IMR-90 (cell line): Measurements from ENCODE around the gene POFUT1. TPM values are rescaled to one million over a fixed set of nuclear protein-coding genes. Genes with fewer than 3 reads are reported as not detected.

Experiments
- ATAC-seq: fragments of 200-7000 bp; cut with Tn5 transposase; 2 replicates; pipeline ENCODE4 v1.9.1; 2020; ENCODE audit warnings: low read depth, mild to moderate bottlenecking, moderate library complexity
- BruUV-seq: library from RNA; stranded (reverse); fragments of 400-500 nt; replicated peaks from 2 replicates; lab custom pipeline; 2021; lab: Mats Ljungman, UMichigan
- CTCF ChIA-PET: fragments of 300-600 bp; formaldehyde crosslinking; extraction: SDS; loops from one replicate; lab custom pipeline; 2021; ENCODE audit warnings: antibody characterized with exemption; lab: Yijun Ruan, JAX
- POLR2A ChIA-PET: fragments of 300-600 bp; sonication (Branson Sonifier 250); formaldehyde crosslinking; loops from one replicate; lab custom pipeline; 2022; ENCODE audit warnings: antibody characterized with exemption; ENCODE audit not compliant: unreplicated experiment; lab: Charles Lee
- DNase-seq: peaks from one replicate; pipeline ENCODE4 v3.0.0; 2013
- H2AFZ ChIP-seq: replicated peaks from 2 replicates; pipeline ENCODE3; 2013; ENCODE audit warnings: low read length, mild to moderate bottlenecking; ENCODE audit not compliant: poor library complexity
- H2AK5ac ChIP-seq: 2 replicates; pipeline ENCODE4 v1.6.1; 2013; ENCODE audit warnings: low read depth, low read length, inconsistent platforms
- H2AK9ac ChIP-seq: replicated peaks from 2 replicates; pipeline ENCODE3; 2013; ENCODE audit warnings: mild to moderate bottlenecking, low read depth, low read length, moderate library complexity; ENCODE audit not compliant: poor library complexity
- H2BK120ac ChIP-seq: 2 replicates; pipeline ENCODE4 v1.6.1; 2013; ENCODE audit warnings: low read depth, low read length, inconsistent platforms
- H2BK15ac ChIP-seq: 3 replicates; pipeline ENCODE4 v1.6.1; 2013; ENCODE audit warnings: low read depth, low read length, inconsistent platforms
- H2BK20ac ChIP-seq: 2 replicates; pipeline ENCODE4 v1.6.1; 2013; ENCODE audit warnings: low read depth, mild to moderate bottlenecking, inconsistent platforms, low read length, moderate library complexity
- H2BK5ac ChIP-seq: 2 replicates; pipeline ENCODE4 v1.6.1; 2013; ENCODE audit warnings: mild to moderate bottlenecking, low read depth, low read length, inconsistent platforms; ENCODE audit not compliant: poor library complexity, severe bottlenecking
- H3K14ac ChIP-seq: replicated peaks from 2 replicates; pipeline ENCODE4 v1.6.1; 2013; ENCODE audit warnings: low read depth, low read length, inconsistent platforms
- H3K18ac ChIP-seq: 2 replicates; pipeline ENCODE4 v1.6.1; 2013; ENCODE audit warnings: low read depth, low read length, control low read depth
- H3K23ac ChIP-seq: 2 replicates; pipeline ENCODE4 v1.6.1; 2013; ENCODE audit warnings: low read depth, low read length, inconsistent platforms
- H3K27ac ChIP-seq: 2 replicates; pipeline ENCODE4 v1.5.1; 2013; ENCODE audit warnings: mild to moderate bottlenecking, control low read depth, low read length; ENCODE audit not compliant: insufficient read depth
- H3K27me3 ChIP-seq: 2 replicates; pipeline ENCODE4 v1.6.1; 2013; ENCODE audit warnings: low read length; ENCODE audit not compliant: control insufficient read depth, insufficient read depth
- H3K36me3 ChIP-seq: 2 replicates; pipeline ENCODE4 v1.6.1; 2013; ENCODE audit warnings: low read length, mixed read lengths; ENCODE audit not compliant: control insufficient read depth, insufficient read depth
- H3K4ac ChIP-seq: 2 replicates; pipeline ENCODE4 v1.6.1; 2013; ENCODE audit warnings: low read depth, low read length, inconsistent platforms
- H3K4me1 ChIP-seq: 2 replicates; pipeline ENCODE4 v1.6.1; 2013; ENCODE audit warnings: low read length, mixed read lengths; ENCODE audit not compliant: control insufficient read depth, insufficient read depth
- H3K4me2 ChIP-seq: 2 replicates; pipeline ENCODE4 v1.6.1; 2013; ENCODE audit warnings: low read depth, mild to moderate bottlenecking, control low read depth, low read length, moderate library complexity
- H3K4me3 ChIP-seq: 2 replicates; pipeline ENCODE4 v1.5.1; 2013; ENCODE audit warnings: low read depth, mild to moderate bottlenecking, control low read depth, low read length, moderate library complexity; ENCODE audit not compliant: insufficient read depth
- H3K56ac ChIP-seq: 2 replicates; pipeline ENCODE4 v1.6.1; 2013; ENCODE audit warnings: low read length, inconsistent platforms; ENCODE audit not compliant: insufficient read depth; ENCODE audit errors: extremely low read depth
- H3K79me1 ChIP-seq, 2 experiments: 2 replicates each; pipeline ENCODE4 v1.6.1; 2013; ENCODE audit warnings: low read length in 2 of 2, inconsistent platforms in 1 of 2, low read depth in 1 of 2
- H3K9ac ChIP-seq: 2 replicates; pipeline ENCODE4 v1.6.1; 2013; ENCODE audit warnings: low read depth, low read length, control low read depth
- H3K9me1 ChIP-seq: 2 replicates; pipeline ENCODE4 v1.6.1; 2013; ENCODE audit warnings: low read length, inconsistent platforms; ENCODE audit not compliant: insufficient read depth
- H3K9me3 ChIP-seq: 2 replicates; pipeline ENCODE4 v1.6.1; 2013; ENCODE audit warnings: low read length; ENCODE audit not compliant: control insufficient read depth, insufficient read depth
- H4K20me1 ChIP-seq: 2 replicates; pipeline ENCODE4 v1.6.1; 2013; ENCODE audit warnings: low read length, inconsistent platforms; ENCODE audit not compliant: insufficient read depth
- H4K5ac ChIP-seq: 2 replicates; pipeline ENCODE4 v1.6.1; 2013; ENCODE audit warnings: mild to moderate bottlenecking, low read depth, low read length, control low read depth
- H4K8ac ChIP-seq, 2 experiments: 2 replicates each; pipeline ENCODE4 v1.6.1; 2013; ENCODE audit warnings: low read depth in 2 of 2, low read length in 2 of 2, control low read depth in 1 of 2, inconsistent platforms in 1 of 2
- H4K91ac ChIP-seq: 2 replicates; pipeline ENCODE4 v1.6.1; 2013; ENCODE audit warnings: low read depth, low read length, inconsistent platforms; ENCODE audit not compliant: insufficient read depth
- BHLHE40 ChIP-seq: fragments of 150-350 bp; IDR thresholded peaks from 2 replicates; pipeline ENCODE4 v1.6.1; 2016; ENCODE audit warnings: mild to moderate bottlenecking, low read depth, low read length
- CEBPB ChIP-seq: IDR thresholded peaks from 2 replicates; pipeline ENCODE4 v1.6.1; 2012; ENCODE audit warnings: low read depth, low read length, improper control_type of control experiment
- CHD1 ChIP-seq: IDR thresholded peaks from 2 replicates; pipeline ENCODE4 v1.6.1; 2012; ENCODE audit warnings: low read depth, low read length, improper control_type of control experiment
- CTCF ChIP-seq: conservative IDR thresholded peaks from 2 replicates; pipeline ENCODE4 v1.5.1; 2012; ENCODE audit warnings: mild to moderate bottlenecking, low read depth, low read length, improper control_type of control experiment
- MAZ ChIP-seq: IDR thresholded peaks from 2 replicates; pipeline ENCODE4 v1.6.1; 2012; ENCODE audit warnings: low read depth, mild to moderate bottlenecking, low read length, improper control_type of control experiment, moderate library complexity, borderline replicate concordance
- RFX5 ChIP-seq: IDR thresholded peaks from 2 replicates; pipeline ENCODE4 v1.8.0; 2012; ENCODE audit warnings: low read depth, mild to moderate bottlenecking, low read length, moderate library complexity
- SMC3 ChIP-seq: fragments of 150-350 bp; IDR thresholded peaks from 2 replicates; pipeline ENCODE4 v1.6.1; 2016; ENCODE audit warnings: low read depth, mild to moderate bottlenecking, antibody characterized with exemption, low read length, moderate library complexity
- WGBS, 2 experiments: methylation state at CpG; one replicate each; pipeline versions ENCODE4 v1.1.5 to v1.1.7; 2013; ENCODE audit warnings: missing lambda C conversion rate in 2 of 2; ENCODE audit not compliant: insufficient read length in 1 of 2; ENCODE audit errors: extremely low coverage in 2 of 2; 5-methylcytosine and 5-hydroxymethylcytosine counted together
- dilution Hi-C: fragments of 300-500 bp; cut with HindIII; formaldehyde crosslinking; loops from one replicate; pipeline ENCODE4 v1.14.3; 2018; ENCODE audit warnings: low sequenced_read_pairs; ENCODE audit not compliant: unreplicated experiment
- in situ Hi-C: fragments of 300-500 bp; cut with MboI; formaldehyde crosslinking; loops from 3 replicates; pipeline ENCODE4 v1.14.3; 2019; ENCODE audit warnings: low sequenced_read_pairs, inconsistent platforms, mixed read lengths
- intact Hi-C: fragments of 100-400 bp; cut with micrococcal nuclease; formaldehyde crosslinking; loops from 2 replicates; pipeline ENCODE4 v1.10.0; 2022
- polyA plus RNA-seq, 3 experiments: library from polyadenylated mRNA; depleted of rRNA; stranded (reverse); fragments of >200 nt; gene quantifications; 2 replicates each; pipeline ENCODE4 v1.2.3, GENCODE V29; 2012; ENCODE audit warnings: low replicate concordance in 1 of 3
- total RNA-seq: library from RNA; depleted of rRNA; stranded (reverse); fragments of >200 nt; gene quantifications from 2 replicates; pipeline ENCODE4 v1.2.3, GENCODE V29; 2012
- TF ChIP-seq, protein P1 (sequence below): fragments of 150-350 bp; IDR thresholded peaks from 2 replicates; pipeline ENCODE4 v1.6.1; 2017; ENCODE audit warnings: mild to moderate bottlenecking, antibody characterized with exemption, low read length, low read depth

The POFUT1 gene
- total and polyA plus RNA-seq, 2 of the 4 experiments (the other 2 are of a cell fraction), result 25.5 to 41.1 TPM

- Histone ChIP-seq H3K56ac (no peak overlapping the region), H3K4ac (no peak overlapping the region), H4K8ac (no peak overlapping the region), H2BK20ac (no peak overlapping the region), H3K4me1 (peaks cover 7% of the 10 kb centered on the region; the same call in 1 of the 2 replicates), H4K5ac (no peak overlapping the region), H2AFZ (no peak overlapping the region), H2BK5ac (no peak overlapping the region), H3K36me3 (peaks cover 52% of the 10 kb centered on the region), H3K14ac (no peak overlapping the region), H2BK15ac (no peak overlapping the region), H3K9me1 (peaks cover 6% of the 10 kb centered on the region; the same call in 1 of the 2 replicates), H3K4me3 (no peak overlapping the region), H3K4me2 (no peak overlapping the region), H2AK9ac (no peak overlapping the region), H2BK120ac (no peak overlapping the region), H3K18ac (no peak overlapping the region), H3K9me3 (no peaks in the 10 kb centered on the region), H2AK5ac (no peak overlapping the region), H4K91ac (no peak overlapping the region), H3K79me1 (0 out of 4 replicates have a peak, but pooled peaks cover 0 to 4% of the 10 kb centered on the region in 2 experiments), H3K23ac (no peak overlapping the region), H3K27ac (no peak overlapping the region), H3K9ac (no peak overlapping the region), H4K20me1 (no peaks in the 10 kb centered on the region), H3K27me3 (no peaks in the 10 kb centered on the region)
- ATAC-seq, result no peak
- intact Hi-C loops, result no loop called here
- BruUV-seq, result no TSS peak
- whole genome bisulfite sequencing, 2 experiments, result 71% methylated on average over 11 of the region's 21 CpGs; no CpG with 5 or more reads in 1 of the 2 experiments
- in situ Hi-C loops, result no loop called here
- dilution Hi-C loops, result no loop called here
- DNase-seq, result peak; percentile 10
- ChIA-PET CTCF (no interaction called here), POLR2A (no interaction called here)
- no peak for TF ChIP-seq CTCF
- TF ChIP-seq SMC3, result no peak
- TF ChIP-seq MAZ, result no peak
- TF ChIP-seq, protein P1, sequence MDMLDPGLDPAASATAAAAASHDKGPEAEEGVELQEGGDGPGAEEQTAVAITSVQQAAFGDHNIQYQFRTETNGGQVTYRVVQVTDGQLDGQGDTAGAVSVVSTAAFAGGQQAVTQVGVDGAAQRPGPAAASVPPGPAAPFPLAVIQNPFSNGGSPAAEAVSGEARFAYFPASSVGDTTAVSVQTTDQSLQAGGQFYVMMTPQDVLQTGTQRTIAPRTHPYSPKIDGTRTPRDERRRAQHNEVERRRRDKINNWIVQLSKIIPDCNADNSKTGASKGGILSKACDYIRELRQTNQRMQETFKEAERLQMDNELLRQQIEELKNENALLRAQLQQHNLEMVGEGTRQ, result no peak
- TF ChIP-seq CHD1, result no peak
- no peak for TF ChIP-seq RFX5
- TF ChIP-seq BHLHE40, result no peak
- TF ChIP-seq CEBPB, result no peak
Measured at GRCh38 chr20:32164984-32165735, 42.5 kb upstream of the POFUT1 start.
